ENCODE data around the gene UBE3B.
"Not testable (repeated sequence)": the region's sequence is repeated elsewhere in the genome, so short reads cannot be mapped to it uniquely, and the experiment has no call there.

- TF ChIP-seq CTCF, POLR2A (IDR thresholded peaks at IDR 0.05): not testable (repeated sequence)
Observed at GRCh38 chr12:109428804-109429203, 48.6 kb upstream of the UBE3B start.
